Activated naive CD8-positive, alpha-beta T cell treated with anti-CD3 and anti-CD28 coated beads for 36 hours (primary cell): Measurements from ENCODE around the gene FATE1. TPM values are rescaled to one million over a fixed set of nuclear protein-coding genes. Genes with fewer than 3 reads are reported as not detected.

Experiments used
- DNase-seq: peaks from one replicate; pipeline ENCODE4 v3.0.0; 2021
- H3K27ac Mint-ChIP-seq: one replicate; pipeline ENCODE4 v1.8.0; 2022; ENCODE audit warnings: mild to moderate bottlenecking, moderate library complexity, mixed read lengths
- H3K27me3 Mint-ChIP-seq: one replicate; pipeline ENCODE4 v1.8.0; 2022; ENCODE audit warnings: mild to moderate bottlenecking, mixed read lengths
- H3K36me3 Mint-ChIP-seq: one replicate; pipeline ENCODE4 v1.8.0; 2021; ENCODE audit warnings: mild to moderate bottlenecking, mixed read lengths
- H3K4me1 Mint-ChIP-seq: one replicate; pipeline ENCODE4 v1.8.0; 2021; ENCODE audit warnings: mixed read lengths
- H3K4me3 Mint-ChIP-seq: one replicate; pipeline ENCODE4 v1.8.0; 2022; ENCODE audit warnings: mild to moderate bottlenecking, moderate library complexity, mixed read lengths
- H3K9me3 Mint-ChIP-seq: one replicate; pipeline ENCODE4 v1.8.0; 2022; ENCODE audit warnings: mixed read lengths
- total RNA-seq, 2 experiments: library from RNA; stranded (reverse); gene quantifications; one replicate each; pipeline ENCODE4 v1.2.3, GENCODE V29; 2021

Gene FATE1
- total RNA-seq, 2 experiments from 2014 or later = not detected

DNA sequence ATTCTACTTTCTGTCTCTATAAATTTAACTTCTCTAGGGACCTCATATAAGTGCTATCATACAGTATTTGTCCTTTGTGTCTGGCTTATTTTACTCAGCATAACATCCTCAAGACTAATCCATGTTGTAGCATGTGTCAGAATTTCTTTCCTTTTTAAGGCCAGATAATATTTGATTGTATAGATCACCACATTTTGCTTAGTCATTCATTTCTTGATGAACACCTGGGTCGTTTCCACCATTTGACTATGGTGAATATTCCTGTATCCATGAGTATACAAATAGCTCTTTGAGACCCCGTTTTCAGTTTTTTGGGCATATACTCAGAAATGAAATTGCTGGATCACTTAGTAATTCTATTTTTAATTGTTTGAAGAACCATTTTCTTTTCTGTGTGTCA, 30.7 kb downstream of the FATE1 start:
- peaks cover 4% of the 10 kb centered on the region for H3K27me3 Mint-ChIP-seq
- no peak for DNase-seq
- no peaks in the 10 kb centered on the region for H3K4me1 Mint-ChIP-seq
- no peaks in the 10 kb centered on the region for H3K36me3 Mint-ChIP-seq
- H3K4me3 Mint-ChIP-seq = no peak overlapping the region
- H3K27ac Mint-ChIP-seq = no peak overlapping the region
- no peaks in the 10 kb centered on the region for H3K9me3 Mint-ChIP-seq

DNA sequence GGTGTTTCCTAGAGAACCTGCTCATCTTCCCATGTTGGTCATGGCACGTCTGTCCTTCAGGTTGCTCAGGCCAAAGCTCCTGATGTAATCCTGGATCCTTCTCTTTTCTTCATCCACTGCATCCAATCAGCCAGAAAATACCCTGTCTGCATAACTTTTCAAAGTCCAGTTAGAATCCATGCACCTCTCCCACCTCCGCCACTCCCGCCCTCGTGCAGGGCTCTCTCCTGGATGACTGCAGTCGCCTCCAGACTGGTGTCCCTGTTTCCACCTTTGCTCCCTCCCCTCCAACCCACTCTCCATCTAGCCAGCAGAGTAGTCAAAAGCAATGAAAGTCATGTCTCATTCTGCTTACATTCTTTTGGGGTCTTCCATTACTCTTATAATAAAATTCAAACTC, 34.7 kb downstream of the FATE1 start:
- no peaks in the 10 kb centered on the region for H3K4me1 Mint-ChIP-seq
- H3K36me3 Mint-ChIP-seq = no peaks in the 10 kb centered on the region
- peaks cover 5% of the 10 kb centered on the region for H3K27me3 Mint-ChIP-seq
- no peak overlapping the region for H3K4me3 Mint-ChIP-seq
- no peak overlapping the region for H3K27ac Mint-ChIP-seq
- no peak for DNase-seq
- no peaks in the 10 kb centered on the region for H3K9me3 Mint-ChIP-seq

DNA sequence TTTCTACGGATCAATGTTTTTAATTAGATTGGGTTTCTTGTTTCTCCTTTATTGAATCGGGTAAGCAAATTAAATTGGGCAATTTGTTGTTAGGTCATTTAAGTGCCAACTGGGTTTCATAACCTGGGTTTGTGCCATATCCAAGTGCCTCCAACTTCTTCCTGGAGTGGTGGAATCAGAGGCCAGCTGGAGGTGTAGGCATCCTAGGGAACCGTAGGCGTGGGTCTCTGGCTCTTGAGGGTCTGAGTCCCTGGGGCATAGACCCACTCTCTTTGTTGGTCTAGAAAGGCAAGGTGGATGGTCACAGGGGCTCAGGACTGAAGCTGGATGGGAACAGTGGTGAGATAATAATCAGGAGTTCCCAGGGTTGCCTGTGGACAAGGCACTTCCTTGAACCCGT, 37.0 kb downstream of the FATE1 start:
- no peaks in the 10 kb centered on the region for H3K9me3 Mint-ChIP-seq
- no peak for DNase-seq
- no peak overlapping the region for H3K4me3 Mint-ChIP-seq
- H3K27me3 Mint-ChIP-seq = peaks cover 5% of the 10 kb centered on the region
- H3K36me3 Mint-ChIP-seq = no peaks in the 10 kb centered on the region
- H3K4me1 Mint-ChIP-seq = no peaks in the 10 kb centered on the region
- no peak overlapping the region for H3K27ac Mint-ChIP-seq

DNA sequence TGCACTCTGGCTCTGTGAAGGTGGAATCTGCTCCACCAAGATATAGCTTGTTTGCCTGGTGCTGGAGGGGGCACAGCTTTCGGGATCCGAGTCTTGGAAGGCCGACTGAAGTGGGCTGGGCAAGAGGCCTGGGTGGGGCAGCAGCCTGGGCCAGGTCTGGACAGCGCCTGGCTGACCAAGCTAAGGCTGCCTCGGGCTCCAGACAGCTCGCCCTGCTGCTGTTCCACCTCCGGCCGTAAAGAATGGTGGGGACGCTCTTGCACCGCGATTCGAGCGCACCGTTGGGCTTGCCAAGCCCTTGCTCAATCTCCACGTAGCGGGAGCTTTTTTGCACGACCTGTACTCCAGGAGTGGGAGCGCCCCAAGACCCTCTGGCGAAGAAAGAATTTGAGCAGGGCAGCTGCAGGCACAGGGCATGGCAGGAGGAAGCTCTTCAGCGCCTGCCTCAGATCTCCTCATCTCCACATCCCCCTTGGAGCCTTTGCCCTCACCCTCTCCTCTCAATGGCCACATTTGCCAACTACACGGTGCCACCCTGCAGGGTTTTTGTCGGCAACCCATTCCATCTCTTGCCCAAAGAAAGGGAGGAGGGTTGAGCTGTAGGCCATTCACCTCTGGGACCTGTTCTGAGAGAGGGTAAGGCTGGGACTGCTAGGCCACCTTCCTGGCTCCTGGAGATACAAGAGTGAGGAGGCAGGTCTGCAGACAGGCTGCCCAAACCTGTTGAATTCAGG, 37.6 kb downstream of the FATE1 start:
- no peaks in the 10 kb centered on the region for H3K36me3 Mint-ChIP-seq
- DNase-seq = peak; percentile 15
- no peaks in the 10 kb centered on the region for H3K9me3 Mint-ChIP-seq
- peaks cover 5% of the 10 kb centered on the region for H3K27me3 Mint-ChIP-seq
- H3K27ac Mint-ChIP-seq = no peak overlapping the region
- no peak overlapping the region for H3K4me3 Mint-ChIP-seq
- H3K4me1 Mint-ChIP-seq = no peaks in the 10 kb centered on the region

DNA sequence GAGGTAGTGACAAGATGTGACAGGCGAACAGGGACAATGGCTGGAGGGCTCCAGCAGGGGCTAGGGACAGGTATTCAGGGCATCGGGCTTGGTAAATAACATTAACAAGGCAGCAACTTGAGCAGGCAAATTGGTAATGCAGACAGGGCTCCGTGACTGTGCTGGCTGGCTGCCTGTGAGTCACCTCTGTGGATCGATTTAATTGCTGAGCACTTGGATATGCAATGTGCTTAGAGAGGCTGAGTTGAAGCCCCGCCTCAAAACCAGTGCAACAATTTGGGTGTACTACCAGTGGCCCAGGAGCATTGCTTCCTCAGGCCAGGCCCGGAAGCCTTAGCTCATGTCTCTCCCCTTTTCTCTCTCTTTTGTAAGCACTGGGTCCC, 38.2 kb downstream of the FATE1 start:
- H3K4me3 Mint-ChIP-seq = no peak overlapping the region
- peaks cover 5% of the 10 kb centered on the region for H3K27me3 Mint-ChIP-seq
- no peaks in the 10 kb centered on the region for H3K4me1 Mint-ChIP-seq
- no peaks in the 10 kb centered on the region for H3K36me3 Mint-ChIP-seq
- DNase-seq = no peak
- H3K9me3 Mint-ChIP-seq = no peaks in the 10 kb centered on the region
- no peak overlapping the region for H3K27ac Mint-ChIP-seq

DNA sequence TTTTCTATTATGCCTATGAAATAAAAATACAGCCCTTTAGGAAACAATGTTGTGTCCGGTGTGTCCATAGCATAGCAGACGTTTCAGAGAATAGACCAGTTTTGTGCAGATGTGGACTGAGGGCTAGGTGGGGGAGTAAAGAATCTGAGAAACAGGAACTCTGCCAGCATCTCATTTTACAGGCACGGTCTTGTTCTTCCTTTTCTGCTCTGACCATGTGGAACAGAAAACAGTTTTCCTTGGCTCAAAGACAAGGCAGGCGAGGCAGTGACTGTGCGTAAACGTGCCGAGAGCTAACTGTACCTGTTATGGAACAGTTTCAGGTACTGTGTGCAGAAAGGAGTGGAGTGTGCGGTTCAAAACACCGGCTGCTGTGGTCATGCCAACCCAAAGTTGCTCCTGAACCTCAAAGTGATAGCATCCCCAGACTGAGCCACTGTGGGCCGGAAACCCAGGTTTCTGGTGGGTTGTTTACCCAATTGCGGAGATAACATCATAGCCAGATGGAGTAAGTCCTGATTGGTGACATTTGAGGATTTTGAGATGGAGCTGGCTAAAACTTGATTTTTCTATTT, 38.9 kb downstream of the FATE1 start:
- no peak for DNase-seq
- Mint-ChIP-seq H3K4me1 (no peaks in the 10 kb centered on the region), H3K4me3 (no peak overlapping the region), H3K36me3 (no peaks in the 10 kb centered on the region), H3K27ac (no peak overlapping the region), H3K9me3 (no peaks in the 10 kb centered on the region), H3K27me3 (peaks cover 5% of the 10 kb centered on the region)

DNA sequence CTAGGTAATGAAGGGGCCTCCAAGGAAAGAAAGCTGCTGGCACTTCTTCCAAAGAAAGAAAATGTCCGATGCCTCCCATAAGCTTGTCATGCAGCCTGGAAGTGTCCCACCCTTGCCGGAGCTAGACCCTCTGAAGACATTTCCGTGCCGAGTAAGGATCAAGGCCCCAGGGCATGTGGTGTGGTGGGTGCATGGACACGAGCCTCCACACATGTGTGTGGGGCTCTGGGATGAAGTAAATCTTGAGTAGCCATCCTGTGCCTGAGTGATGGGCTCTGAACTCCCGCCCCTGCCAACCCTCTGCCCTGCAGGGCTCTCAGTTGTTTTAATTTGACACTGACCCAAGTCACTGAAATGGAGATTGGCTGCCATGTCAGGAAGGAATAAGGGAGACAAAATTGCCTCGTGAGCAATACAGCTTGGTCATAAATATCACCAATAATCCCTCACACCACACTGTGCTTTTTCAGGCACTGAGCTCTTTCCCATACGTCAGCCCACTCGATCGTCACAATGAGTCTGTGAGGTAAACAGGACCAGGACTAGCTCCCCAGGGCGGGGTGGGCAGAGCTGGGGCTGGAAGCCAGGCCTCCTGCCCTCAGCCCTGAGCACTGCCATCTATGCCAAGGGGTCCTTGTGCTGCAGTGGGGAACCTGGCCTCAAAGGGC, 43.3 kb downstream of the FATE1 start:
- H3K9me3 Mint-ChIP-seq = no peaks in the 10 kb centered on the region
- no peaks in the 10 kb centered on the region for H3K27me3 Mint-ChIP-seq
- H3K36me3 Mint-ChIP-seq = no peaks in the 10 kb centered on the region
- no peak overlapping the region for H3K27ac Mint-ChIP-seq
- no peaks in the 10 kb centered on the region for H3K4me1 Mint-ChIP-seq
- no peak for DNase-seq
- no peak overlapping the region for H3K4me3 Mint-ChIP-seq

DNA sequence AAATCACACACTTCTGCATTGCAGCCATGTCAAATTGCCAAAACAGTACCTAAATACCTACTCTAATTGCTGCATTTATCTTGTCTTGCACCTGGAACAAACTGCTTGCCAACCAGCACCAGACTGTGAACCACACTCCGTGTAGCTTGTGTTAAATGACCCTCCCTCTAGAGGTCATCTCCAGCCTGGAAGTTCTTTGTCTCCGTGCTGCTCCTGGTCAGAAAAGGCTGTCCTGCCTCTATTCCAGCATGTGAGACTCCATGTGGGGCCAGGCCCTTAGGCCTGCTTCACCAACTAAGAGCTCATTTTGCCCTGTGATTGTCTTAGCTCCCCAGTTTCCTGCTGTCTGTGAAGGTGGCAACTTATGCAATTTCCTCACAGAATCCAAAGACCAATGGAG, 47.0 kb downstream of the FATE1 start:
- no peak overlapping the region for H3K27ac Mint-ChIP-seq
- no peaks in the 10 kb centered on the region for H3K36me3 Mint-ChIP-seq
- H3K9me3 Mint-ChIP-seq = no peaks in the 10 kb centered on the region
- DNase-seq = no peak
- H3K4me1 Mint-ChIP-seq = no peaks in the 10 kb centered on the region
- H3K27me3 Mint-ChIP-seq = peaks cover 5% of the 10 kb centered on the region
- no peak overlapping the region for H3K4me3 Mint-ChIP-seq

DNA sequence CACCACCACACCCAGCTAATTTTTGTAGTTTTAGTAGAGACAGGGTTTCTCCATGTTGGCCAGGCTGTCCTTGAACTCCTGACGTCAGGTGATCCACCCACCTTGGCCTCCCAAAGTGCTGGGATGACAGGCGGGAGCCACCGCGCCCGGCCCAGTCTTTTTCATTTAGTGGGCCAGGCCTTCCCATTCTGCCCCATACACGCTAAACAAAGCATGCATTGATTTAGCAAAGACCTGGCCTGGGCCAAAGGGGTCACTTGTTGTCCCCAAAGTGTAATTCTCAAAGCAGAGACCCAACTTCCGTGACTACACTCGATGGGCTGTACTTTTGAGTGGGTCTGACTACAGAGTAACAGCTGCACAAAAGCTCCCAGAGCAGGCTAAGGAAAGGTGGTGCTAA, 47.9 kb downstream of the FATE1 start:
- Mint-ChIP-seq H3K27ac (no peak overlapping the region), H3K9me3 (no peaks in the 10 kb centered on the region), H3K27me3 (peaks cover 5% of the 10 kb centered on the region), H3K4me3 (no peak overlapping the region), H3K36me3 (no peaks in the 10 kb centered on the region), H3K4me1 (no peaks in the 10 kb centered on the region)
- DNase-seq = no peak

DNA sequence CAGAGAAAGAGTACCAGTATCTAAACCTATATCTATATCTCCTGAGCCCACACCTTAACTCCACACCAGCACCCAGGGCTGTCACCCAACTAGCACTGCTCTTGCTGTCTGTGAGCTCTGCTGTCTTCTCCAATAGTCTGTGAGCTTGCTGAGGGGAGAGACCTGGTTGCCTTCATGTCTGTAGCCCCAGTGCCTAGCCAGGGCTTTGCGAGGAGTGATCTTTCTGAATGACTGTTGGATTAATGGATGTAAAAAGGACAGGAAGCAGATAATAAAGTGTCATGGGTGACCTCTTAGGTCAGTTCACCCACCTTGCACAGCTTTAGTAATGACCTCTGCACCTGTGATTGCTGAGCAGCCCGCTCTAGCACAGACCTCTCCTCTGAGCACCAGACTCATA, 49.2 kb downstream of the FATE1 start:
- Mint-ChIP-seq H3K27ac (no peak overlapping the region), H3K9me3 (no peaks in the 10 kb centered on the region), H3K36me3 (no peaks in the 10 kb centered on the region), H3K4me1 (no peaks in the 10 kb centered on the region), H3K4me3 (no peak overlapping the region), H3K27me3 (peaks cover 5% of the 10 kb centered on the region)
- no peak for DNase-seq

DNA sequence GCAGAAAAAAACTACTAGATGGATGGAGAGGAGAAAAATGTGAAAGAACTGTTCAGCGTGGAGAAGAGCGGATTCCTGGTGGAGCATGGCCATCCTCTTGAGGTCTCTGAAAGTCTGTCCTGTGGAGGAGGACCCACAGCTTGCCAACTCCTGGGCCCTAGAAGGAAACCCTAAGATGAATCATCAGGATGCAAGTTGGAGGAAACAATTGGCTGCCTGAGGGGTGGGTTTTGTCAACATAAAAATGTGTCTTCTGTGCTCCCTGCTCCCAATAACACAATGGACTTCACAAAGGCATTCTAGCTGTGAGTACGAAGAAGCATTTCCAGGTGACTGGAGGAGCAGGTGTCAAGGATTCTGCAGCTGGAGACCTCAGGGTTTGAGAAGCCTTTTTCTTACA, 55.9 kb downstream of the FATE1 start:
- Mint-ChIP-seq H3K36me3 (no peaks in the 10 kb centered on the region), H3K9me3 (no peaks in the 10 kb centered on the region), H3K27ac (no peak overlapping the region), H3K27me3 (peaks cover 5% of the 10 kb centered on the region), H3K4me1 (no peaks in the 10 kb centered on the region), H3K4me3 (no peak overlapping the region)
- DNase-seq = no peak

Other genes starting within 250 kb of the FATE1 start
- gene PASD1, start 152.4 kb upstream of the FATE1 start, total RNA-seq = not detected
- not detected for gene PRRG3, start 20.6 kb upstream of the FATE1 start, total RNA-seq
- not detected for gene CNGA2, start 18.7 kb downstream of the FATE1 start, total RNA-seq
- gene MAGEA4, start 196.9 kb downstream of the FATE1 start, total RNA-seq = not detected